A549 (cell line): ENCODE results near the gene CABYR.

Experiments
- CBX8 ChIP-seq: fragments of 200-600 bp; sonication (generic); IDR thresholded peaks from 2 replicates; pipeline ENCODE4 v1.6.1; 2016
- CEBPB ChIP-seq, 2 experiments: fragments of >200 bp in 1 of 2; sonication (Bioruptor Twin) in 1 of 2; formaldehyde crosslinking in 1 of 2; IDR thresholded peaks; 2 replicates each; pipeline ENCODE4 v1.6.1; 2012 to 2016
- CHD2 ChIP-seq: fragments of 150-350 bp; IDR thresholded peaks from 2 replicates; pipeline ENCODE4 v1.6.1; 2014; ENCODE audit warnings: low read length; ENCODE audit not compliant: partially characterized antibody
- CTCF ChIP-seq: fragments of >200 bp; sonication (Bioruptor Twin); formaldehyde crosslinking; IDR thresholded peaks from 3 replicates; pipeline ENCODE4 v1.5.1; 2016
- ELK1 ChIP-seq: fragments of 150-350 bp; IDR thresholded peaks from 2 replicates; pipeline ENCODE4 v1.6.1; 2014; ENCODE audit warnings: low read depth, mild to moderate bottlenecking, low read length
- ESRRA ChIP-seq: fragments of 150-350 bp; IDR thresholded peaks from 2 replicates; pipeline ENCODE4 v1.6.1; 2014; ENCODE audit warnings: mild to moderate bottlenecking, low read length, borderline replicate concordance
- JUNB ChIP-seq: fragments of >200 bp; sonication (Bioruptor Twin); formaldehyde crosslinking; IDR thresholded peaks from 2 replicates; pipeline ENCODE4 v1.6.1; 2016
- MYC ChIP-seq: IDR thresholded peaks from 2 replicates; pipeline ENCODE4 v1.6.1; 2012; ENCODE audit warnings: mild to moderate bottlenecking, inconsistent platforms, low read length, improper control_type of control experiment, borderline replicate concordance
- NPAS2 ChIP-seq: fragments of 250-450 bp; sonication (Bioruptor Pico); IDR thresholded peaks from 2 replicates; pipeline ENCODE4 v1.8.0; 2022; ENCODE audit warnings: mild to moderate bottlenecking, moderate library complexity, borderline replicate concordance
- POLR2A ChIP-seq: IDR thresholded peaks from 2 replicates; pipeline ENCODE4 v1.6.1; 2012; ENCODE audit warnings: mild to moderate bottlenecking, low read length
- USF2 ChIP-seq: fragments of 450-650 bp; IDR thresholded peaks from 2 replicates; pipeline ENCODE4 v1.6.1; 2014; ENCODE audit warnings: antibody characterized with exemption
- TF ChIP-seq, protein P1 (sequence below): IDR thresholded peaks from 2 replicates; pipeline ENCODE4 v1.6.1; 2012

DNA sequence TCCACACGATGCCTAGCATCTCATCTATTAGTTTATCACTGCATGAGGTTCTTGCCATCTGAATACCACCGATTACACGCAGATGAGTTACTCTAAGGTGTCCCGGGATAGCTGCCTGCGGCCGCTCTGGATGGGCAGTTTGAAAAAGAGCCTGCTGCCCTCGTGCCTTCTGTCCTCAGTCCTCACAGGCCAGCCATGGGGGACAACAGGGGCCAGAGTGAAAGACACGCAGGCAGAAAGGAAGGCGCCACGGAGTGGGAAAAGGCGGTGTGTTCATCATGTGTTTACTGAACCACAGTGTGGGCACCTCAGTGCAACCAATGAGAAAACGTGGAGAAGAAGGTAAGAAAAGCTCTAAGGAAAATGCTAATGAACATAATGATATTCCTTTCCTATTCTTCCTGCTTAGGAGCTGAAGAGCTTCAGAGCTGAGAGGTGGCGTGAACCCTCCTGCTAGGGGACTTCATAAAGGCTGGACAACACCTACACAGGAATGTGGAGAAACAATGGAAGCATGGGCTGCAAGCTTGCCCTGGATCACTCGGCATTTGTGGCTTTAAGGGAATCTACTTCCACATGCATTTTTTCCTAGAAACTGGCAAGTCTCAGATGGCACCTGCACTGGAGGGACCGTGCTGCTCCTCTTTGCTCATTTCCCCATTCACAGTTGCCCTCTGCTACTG, 50.9 kb downstream of the CABYR start:
- TF ChIP-seq CTCF (no peak), JUNB (no peak), ELK1 (no peak), POLR2A (no peak), CHD2 (no peak), CEBPB (IDR thresholded peaks at IDR 0.05) (no peak), USF2 (no peak), MYC (no peak), NPAS2 (CRISPR knock-in tag) (no peak), CBX8 (no peak), ESRRA (no peak)
- TF ChIP-seq, protein P1, sequence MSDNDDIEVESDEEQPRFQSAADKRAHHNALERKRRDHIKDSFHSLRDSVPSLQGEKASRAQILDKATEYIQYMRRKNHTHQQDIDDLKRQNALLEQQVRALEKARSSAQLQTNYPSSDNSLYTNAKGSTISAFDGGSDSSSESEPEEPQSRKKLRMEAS = no peak
